Limb (tissue), 2 donors: ENCODE measurements around the gene GEMIN8.

Experiments used
- DNase-seq, 2 donors: peaks; one replicate each; pipeline ENCODE4 v3.0.0-alpha.2; 2016; ENCODE audit errors: extremely low spot score in 2 of 2

The GEMIN8 gene

DNA sequence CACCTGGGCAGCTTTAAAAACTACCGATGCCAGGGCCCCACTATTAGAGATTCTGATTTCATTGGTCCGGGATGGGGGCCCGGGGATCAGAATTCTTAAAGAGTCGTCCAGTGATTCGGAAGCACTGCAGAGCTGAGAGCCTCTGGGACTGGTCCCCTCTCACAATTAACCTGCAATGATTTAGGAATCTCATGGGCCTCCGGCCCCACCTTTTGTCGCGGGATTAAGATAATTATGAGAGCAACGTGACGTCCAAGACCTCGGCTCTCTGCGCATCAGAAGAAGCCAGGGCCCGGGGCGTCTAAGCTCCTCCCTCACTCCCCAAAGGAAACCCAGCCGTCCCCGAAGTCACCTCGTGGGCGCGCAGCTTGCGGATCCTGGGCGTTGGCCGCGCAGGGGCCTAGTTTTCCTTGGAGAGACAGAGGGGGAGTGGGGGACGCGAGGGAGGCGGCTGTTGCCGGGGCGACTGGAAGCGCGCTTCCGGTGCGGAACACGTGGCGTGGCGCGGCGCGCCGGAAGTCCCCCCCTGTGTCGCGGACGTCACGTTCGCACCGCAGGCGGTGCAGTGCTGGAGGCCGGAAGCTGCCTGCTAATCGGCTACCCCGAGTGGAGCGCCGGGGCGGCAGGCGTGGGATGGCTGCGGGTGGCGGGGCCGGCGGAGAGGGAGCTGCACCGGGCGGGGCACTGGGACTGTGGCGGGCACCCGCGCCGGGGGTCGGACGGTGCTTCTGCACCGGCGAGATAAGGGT, at the start of gene GEMIN8:
Gene GEMIN8, minus strand, starts transcription at position 468 of the 749 bp plus-strand sequence. CDS start 8,414 bp downstream, outside the sequence.
- DNase-seq = peak; percentile 76 to 88

GRCh38 chrX:14076639-14077038, 46.9 kb upstream of the GEMIN8 start:
- DNase-seq = no peak

DNA sequence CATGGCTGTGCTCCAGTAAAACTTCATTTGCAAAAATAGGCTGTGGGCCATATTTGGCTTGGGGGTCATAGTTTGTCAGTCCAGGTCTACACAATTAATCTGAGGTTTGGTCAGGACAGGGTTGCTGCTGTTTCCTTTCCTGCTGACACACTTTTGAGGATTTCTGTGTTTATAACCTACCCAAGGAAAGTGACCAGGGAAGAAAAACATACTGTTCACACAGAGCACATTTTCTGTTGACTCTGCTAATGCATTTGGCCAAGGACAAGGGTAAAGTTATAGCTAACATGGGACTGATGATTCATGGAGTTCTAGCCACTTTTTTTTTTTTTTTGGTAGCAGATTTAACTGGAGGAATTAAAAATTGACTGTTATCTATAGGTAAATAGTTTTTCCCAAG, 43.9 kb upstream of the GEMIN8 start:
- DNase-seq = no peak

DNA sequence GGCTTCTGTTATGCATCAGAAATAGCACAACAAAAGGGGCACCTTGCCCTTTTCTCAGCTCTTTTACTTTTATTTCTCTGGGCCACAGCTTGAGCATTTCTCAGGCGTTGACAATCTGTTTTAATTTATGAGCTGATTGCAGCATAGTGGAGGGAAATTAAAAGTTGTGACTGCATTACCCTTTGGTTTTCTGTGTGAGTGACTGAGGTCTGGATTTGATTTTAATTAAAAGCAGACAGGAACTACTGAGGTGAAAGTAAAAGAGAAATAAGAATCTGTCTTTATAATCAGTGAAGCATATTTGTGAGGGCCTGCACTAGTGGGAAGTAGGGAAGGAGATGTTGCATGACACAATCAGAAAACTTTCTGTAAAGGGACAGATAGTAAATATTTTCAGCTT, 43.4 kb upstream of the GEMIN8 start:
- DNase-seq = no peak

DNA sequence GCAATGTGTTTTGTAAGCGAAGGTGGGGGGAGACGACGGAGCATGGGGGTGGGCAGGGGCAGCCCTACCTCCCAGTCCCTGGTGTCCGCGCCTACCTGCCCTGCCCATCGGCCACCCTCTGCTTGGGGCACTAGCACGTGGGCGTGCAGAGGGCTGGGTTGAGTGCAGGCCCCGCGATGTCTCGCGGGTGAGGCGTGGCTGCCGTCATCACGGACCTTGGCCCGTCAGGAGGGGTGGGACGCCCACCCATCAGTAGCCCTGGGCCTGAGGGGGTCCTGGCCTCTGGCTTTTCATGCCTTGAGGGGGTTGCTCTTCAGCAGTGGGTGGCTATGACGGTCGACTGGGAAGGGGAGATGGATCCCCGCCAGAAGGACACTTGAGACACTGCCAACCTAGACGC, 36.1 kb upstream of the GEMIN8 start:
- no peak for DNase-seq

DNA sequence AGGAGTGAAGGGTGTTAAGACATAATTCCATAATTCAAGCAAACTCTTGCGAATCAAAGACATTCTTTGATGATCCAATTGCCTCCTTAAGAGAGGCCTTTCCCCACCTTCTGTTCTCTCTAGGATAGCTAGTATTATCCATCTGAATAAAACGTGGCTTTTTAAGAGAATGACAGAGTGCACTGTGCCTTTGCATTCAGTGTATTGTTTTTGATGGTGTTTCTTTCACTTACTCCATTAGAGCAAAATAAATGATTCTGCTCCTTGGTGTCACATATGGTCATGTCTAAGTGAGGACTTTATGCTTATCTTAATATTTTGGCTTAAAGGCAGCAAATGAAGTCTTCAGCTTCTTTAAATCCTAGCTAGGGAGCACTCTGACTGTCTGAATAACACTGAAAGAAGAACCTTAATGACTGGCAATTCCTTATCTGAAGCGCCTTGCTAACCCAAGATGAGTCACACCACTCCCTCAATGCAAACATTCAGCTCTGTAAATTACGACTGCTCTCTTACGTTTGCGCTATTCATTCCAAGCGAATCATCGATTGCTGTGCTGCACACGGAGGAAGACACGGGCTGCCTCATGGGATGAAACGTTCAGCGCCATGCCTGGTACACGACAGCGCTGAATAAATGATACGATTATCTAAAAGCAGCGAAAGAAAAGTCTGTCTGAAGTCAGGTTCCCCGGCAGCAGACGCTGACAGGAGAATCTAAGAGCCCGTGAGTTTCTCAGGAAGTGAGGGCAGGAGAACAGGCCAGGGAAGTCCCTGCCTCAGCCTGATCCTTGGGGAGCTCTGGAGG, 35.1 kb upstream of the GEMIN8 start:
- no peak for DNase-seq

- no peak for DNase-seq
These were observed 32.8 kb upstream of the GEMIN8 start for GRCh38 chrX:14062524-14062923.

DNA sequence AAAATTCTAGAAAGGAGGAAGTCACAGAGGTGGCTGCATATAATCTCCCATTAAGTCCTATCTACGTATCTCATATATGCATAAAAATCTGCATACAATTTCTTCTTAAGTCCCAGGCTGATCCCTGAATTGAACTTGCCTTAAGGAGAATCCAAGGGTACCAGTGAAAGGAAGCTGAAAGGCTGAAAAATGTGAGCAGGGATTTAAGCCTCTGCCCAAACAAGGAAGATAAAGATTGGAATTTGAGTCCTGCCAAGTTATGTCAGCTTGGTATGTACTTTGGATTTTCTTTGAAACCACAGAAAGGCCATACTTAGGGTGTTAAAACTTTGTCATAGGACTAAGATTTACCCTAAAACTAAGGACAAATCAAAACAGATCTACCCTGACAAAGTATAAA, 26.5 kb upstream of the GEMIN8 start:
- no peak for DNase-seq

- no peak for DNase-seq
These were observed 21.7 kb upstream of the GEMIN8 start for GRCh38 chrX:14051416-14051815.

GRCh38 chrX:14050709-14051108, 21.0 kb upstream of the GEMIN8 start:
- DNase-seq = no peak

DNA sequence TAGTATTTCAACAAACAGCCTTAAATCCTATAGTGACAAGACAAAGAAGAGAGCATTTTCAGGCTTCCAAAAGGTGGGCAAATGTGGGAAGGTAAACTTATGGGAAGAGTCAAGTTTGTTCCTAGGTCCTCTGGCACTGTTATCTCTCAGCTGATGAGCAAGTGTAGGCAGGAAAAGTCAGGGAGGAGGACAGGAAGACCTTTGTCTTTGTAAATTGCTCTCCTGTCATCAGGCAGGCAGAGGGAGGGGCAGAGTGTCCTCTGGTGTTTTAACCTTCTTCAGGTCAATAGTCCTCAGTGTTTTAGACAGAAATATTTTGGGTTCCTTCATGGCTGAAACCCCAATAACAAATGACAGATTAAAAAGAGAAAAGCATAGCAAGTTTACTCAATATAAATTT, 13.5 kb upstream of the GEMIN8 start:
- no peak for DNase-seq

DNA sequence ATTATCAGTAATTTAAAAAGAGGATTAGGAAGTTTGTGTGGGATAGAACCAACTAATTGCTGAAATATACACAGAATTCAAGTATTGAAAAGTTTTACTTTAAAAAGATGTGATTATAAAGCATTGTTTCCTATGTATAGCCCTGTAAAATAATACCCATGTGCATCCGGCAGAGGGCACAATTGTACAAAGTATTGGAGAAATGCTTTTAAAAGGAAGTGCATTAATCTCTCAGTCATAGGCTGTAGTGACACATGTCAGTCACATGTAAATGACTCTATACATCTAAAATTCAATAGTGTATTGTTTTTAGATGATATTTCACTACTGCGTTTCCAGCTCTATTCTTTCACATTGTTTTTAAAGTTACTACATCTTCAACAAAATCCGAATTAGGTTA, 9.7 kb upstream of the GEMIN8 start:
- DNase-seq = peak in 1 of 2 donors; percentile 38

- no peak for DNase-seq
These were observed 8.8 kb upstream of the GEMIN8 start for GRCh38 chrX:14038375-14039085.

- peak; percentile 45 to 58 for DNase-seq
These were observed 2.7 kb upstream of the GEMIN8 start for GRCh38 chrX:14032406-14032805.

GRCh38 chrX:14030174-14030530, 460 bp upstream of the GEMIN8 start:
- DNase-seq = no peak

- no peak for DNase-seq
These were observed 660 bp downstream of the GEMIN8 start for GRCh38 chrX:14029039-14029424.

DNA sequence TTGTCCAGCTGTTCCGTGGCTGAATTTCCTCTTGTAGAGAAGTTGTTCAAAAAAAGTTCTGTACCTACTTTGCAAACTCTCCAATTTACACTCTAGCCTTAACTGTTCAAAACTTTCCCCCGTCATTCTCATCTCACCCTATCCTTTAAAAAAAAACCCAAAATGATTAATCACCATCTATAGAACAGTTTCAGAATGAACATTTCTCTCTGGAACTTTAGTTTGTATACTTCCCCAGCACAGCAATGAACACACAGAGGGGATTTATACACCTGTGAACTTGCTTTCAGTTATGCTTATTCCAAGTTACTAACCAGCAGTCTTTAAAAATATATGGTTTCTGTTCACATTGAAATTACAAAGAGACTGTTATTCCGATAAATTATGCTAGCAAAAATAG, 1.2 kb downstream of the GEMIN8 start:
- no peak for DNase-seq

DNA sequence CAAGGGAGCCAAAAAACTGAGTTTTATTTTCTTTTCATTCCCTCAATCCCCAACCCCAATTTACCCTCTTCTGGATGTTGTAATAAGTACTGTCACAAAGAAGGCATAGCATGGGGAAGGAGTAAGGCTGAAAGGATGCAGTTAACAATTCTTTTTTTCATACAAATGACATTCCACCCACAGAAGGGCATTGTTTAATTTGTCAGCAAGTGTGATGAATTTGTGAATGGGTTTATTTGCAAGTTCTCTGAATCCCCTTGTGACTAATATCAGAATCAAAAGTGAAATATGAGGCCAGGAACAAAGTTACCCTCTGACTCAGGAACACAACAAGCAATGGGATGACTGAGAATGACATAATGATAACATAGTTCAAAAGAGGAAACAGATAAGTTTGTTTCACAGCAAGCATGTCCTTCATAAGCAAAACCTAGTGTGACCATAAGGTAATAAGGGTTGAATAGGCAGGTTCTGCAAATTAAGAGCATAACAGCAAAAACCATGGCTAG, 2.1 kb downstream of the GEMIN8 start:
- no peak for DNase-seq

DNA sequence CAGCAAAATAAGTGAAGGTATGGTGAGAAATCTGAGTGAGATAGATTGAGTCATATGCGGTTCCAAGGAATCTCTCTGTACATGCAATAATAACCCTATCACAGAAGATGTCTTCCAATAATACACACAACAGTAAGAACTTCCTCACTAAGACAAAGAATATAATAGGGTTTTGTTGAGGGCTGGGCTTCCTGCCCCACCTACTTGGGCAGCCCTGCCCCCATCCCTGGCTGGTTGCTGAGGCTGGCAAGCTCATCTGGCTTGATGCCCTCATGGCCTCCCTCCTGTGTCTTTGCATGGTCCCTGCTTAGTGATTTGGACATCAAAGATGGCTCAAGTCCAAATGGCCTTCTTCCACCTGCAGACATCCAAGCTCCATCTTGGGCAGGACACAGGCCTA, 2.7 kb downstream of the GEMIN8 start:
- no peak for DNase-seq

DNA sequence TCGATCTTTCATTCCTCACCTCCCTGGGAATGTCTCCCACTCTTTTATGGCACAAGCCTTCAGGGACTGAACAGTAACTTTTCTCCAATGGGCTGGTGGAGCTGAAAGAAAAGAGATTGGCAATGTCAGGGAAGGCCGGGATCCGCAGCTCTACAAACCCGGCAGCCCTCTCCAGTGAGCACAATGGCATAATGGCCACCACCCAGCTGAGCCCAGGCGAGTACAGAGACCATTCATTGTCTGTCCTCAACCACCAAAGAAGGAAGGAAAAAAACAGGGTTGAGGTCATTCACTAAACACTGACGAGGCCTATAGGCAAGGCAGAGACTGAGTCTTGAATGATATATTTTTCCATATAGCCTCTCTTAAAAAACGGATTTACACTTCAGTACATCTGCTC, 3.6 kb downstream of the GEMIN8 start:
- DNase-seq = no peak

DNA sequence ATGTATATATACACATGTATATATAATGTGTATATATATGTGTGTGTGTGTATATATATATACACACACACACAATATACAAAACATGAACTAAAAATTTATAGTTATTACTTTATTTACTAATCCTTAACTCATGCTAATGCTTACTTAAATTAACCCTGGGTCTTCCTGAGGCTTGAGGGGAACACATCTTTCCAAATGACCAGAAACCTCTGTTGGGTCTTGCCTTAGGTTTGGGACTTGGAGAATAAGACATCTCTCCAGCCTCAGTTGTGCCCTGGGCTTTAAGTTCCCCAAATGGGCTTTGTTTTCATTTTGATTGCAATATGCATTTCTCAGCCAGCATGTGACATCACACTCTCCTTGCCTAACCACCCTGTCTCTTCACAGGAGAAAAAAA, 7.7 kb downstream of the GEMIN8 start:
- no peak for DNase-seq

GRCh38 chrX:14017399-14017798, 12.3 kb downstream of the GEMIN8 start:
- no peak for DNase-seq
